Measurements from ENCODE around the gene SPRR2F.
"Not testable (repeated sequence)": the region's sequence is repeated elsewhere in the genome, so short reads cannot be mapped to it uniquely, and the experiment has no call there.

Gene SPRR2F, protein sequence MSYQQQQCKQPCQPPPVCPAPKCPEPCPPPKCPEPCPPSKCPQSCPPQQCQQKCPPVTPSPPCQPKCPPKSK

DNA sequence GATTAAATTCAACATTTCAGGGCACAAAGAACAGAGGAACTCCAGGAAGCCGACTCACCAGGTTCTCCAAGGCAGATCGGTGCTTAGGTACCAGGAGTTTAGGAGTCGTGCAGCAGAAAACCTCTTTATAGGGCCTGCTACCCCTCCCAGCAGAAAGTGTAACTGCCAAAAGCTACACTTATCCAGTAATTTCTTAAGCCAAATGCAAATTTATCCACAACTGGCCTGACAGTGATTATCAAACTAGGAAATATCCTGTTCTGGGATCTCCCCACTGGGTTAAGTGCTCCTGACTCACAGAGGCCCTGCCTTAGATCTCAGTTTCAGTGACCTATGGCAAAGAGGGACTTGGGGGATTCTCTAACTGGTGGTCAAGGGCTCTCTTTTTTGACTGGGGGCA is at the start of gene SPRR2F:
Gene SPRR2F (minus strand): TSS at position 101 of the 400 bp plus-strand sequence. CDS start 783 bp downstream, outside the sequence.
- DNase-seq, result no peak

DNA sequence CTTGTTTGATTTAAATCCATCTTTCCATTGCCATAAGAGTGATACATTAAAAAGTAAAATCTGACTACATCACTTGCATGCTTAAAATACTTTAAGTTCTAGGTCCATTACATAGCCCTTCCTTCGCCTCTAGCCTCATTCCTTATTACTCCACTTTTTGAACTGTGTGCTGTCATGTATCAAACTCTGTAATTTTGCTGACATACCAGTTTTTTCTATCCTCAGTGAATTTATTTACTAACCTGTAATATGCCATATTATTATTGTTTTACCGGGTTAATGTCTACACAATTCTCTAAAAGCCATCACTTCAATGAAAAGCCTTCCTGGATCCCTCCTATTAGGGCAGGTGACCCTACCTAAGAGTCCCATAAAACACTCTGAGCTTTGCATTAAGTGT is 42.2 kb upstream of the SPRR2F start:
- no peak for DNase-seq

DNA sequence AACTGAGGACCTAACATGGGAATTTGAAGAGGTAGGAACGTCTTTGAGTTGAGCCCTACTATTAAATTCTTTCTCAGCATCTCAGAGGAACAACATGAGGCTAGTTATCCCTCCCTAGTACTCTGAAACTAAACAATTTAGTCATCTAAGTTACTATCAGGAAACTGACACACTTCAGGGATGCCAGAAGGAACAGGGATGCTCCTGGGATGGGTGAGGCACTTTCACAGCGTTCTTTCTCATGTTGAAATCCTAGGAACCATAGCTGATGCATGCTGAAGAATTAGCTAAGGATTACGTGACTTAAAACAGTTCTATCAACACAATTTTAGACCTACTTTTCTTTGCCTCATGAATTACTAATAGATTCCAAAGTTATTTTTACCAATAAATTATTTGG is 39.2 kb upstream of the SPRR2F start:
- no peak for DNase-seq

DNA sequence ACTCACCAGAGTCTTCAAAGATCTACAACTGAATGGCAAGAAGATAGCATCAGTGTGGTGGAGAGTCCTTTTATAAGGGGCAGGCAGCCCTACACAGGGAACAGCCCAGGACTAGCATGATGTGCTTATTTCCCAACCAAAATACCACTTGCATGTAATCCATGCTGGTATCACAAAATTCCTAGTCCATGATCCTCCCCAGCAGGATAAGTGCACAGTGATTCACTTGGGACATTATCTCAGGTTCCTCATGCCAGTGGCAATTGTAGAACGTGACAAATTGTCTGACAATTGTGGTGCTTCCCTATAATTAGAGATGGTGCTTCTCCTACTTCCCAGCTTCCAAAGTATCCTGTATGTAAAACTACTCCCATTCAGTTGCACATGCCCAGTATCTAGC is 37.5 kb upstream of the SPRR2F start, which contains the start of gene SPRR2G:
Gene SPRR2G (minus strand): TSS at position 45 of the 400 bp plus-strand sequence. CDS start 780 bp downstream, outside the sequence.
- DNase-seq, result no peak

DNA sequence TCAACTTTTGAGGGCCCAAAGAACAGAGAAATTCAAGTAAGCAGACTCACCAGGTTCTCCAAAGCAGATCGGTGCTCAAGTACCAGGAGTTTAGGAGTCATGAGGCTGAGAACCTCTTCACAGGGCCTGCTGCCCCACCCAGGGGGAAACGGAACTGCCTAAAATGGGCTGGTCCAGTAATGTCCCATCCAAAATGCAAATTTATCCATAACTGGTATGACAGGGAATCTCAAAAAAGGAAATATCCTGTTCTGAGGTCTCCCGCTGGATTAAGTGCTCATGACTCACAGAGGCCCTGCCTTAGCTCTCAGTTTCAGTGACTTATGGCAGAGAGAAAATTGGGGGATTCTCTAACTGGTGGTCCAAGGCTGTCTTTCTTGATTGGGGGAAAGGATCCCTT is 28.1 kb upstream of the SPRR2F start:
- DNase-seq, result no peak

DNA sequence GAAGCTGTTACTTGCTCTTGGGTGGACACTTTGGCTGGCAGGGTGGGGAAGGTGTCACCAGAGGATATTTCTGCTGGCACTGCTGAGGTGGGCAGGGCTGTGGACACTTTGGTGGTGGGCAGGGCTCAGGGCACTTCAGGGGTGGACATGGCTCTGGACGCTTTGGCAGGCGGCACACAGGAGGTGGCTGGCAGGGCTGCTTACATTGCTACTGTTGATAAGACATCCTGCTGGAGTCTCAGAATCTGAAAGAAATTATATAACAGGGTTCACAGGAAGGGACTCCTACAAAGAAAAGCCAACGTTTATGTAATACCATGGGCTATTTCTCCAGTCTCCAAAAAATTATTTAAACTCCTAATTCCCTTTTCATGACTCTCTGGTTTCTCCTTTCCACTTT is 27.2 kb upstream of the SPRR2F start:
- DNase-seq, result no peak

DNA sequence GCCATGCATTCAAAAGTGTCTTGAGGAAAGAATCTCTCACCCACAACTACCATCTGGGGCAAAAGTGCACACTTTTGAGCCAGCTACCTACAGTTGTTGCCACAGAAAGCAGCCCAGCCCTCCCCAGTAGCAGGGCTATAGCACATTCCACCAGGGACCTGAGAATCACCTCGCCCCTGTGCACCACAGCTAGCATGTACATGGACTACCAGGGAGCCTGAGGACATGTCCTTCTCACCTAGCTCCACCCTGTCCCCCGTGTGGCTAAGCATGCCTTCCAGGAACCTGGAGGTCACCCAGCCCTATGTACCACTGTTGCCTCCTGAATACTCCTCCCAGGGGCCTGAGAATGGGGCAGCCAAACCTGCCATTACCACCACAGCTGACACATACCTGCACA is 20.4 kb upstream of the SPRR2F start:
- no peak for DNase-seq

DNA sequence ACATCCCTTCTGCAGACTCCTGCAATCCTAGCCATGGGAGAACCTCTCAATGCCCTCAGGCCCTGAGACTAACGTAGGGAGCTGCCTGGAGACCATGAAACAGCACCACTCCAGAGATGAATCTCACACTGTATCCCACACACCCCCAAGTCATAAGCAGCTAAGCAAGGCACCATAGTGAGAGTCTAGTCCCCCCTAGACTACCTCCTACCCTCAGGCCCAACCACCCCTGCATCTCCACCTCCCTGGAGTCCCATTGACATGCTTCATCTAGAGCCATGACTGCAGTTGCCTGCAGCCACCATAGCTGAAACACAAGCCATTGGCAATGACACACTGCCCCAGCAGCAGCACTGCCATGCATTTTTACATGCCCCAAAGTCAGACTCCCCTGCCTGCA is 20.0 kb upstream of the SPRR2F start:
- DNase-seq, result no peak

DNA sequence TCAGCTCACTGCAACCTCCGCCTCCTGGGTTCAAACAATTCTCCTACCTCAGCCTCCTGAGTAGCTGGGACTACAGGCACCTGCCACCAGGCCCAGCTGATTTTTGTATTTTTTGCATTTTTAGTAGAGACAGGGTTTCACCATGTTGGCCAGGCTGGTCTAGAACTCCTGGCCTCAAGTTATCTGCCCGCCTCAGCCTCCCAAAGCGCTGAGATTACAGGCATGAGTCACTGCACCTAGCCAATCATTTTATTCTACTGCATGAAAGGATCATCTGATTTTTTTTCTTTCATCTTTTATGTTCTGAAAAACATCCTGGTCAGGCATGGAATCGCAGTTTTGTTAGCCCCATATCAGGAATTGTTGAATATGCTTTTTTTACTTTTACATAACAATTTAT is 15.4 kb upstream of the SPRR2F start:
- not testable (repeated sequence) for DNase-seq

DNA sequence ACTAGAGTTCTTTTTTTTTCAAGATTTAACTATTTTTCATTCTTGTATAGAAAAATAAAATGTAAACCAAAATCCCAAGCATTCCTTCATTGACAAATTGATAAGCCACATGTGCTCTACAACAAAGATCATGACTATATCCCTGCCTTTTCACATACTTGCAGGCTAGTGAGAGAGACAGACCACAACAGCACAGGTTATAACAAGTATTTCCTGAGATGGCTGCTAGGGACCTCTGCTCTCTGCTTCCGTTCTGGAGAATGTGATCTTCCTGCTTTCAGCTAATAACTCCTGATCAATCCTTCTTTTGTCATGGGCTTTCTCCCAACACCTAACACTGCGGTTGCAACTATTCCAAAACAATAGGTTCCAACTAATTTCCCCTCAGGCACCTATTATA is 14.0 kb upstream of the SPRR2F start:
- no peak for DNase-seq

DNA sequence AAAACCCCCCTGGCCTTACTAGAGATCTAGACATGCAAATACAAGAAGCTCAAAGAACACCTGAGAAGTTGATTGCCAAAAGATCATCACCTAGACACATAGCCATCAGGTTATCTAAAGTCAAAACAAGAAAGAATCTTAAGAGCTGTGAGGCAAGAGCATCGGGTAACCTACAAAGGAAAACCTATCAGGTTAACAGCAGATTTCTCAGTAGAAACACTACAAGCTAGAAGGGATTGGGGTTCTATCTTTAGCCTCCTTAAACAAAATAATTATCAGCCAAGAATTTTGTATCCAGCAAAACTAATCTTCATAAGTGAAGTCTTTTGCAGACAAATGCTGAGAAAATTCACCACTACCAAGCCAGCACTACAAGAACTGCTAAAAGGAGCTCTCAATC is 12.2 kb upstream of the SPRR2F start:
- no peak for DNase-seq

DNA sequence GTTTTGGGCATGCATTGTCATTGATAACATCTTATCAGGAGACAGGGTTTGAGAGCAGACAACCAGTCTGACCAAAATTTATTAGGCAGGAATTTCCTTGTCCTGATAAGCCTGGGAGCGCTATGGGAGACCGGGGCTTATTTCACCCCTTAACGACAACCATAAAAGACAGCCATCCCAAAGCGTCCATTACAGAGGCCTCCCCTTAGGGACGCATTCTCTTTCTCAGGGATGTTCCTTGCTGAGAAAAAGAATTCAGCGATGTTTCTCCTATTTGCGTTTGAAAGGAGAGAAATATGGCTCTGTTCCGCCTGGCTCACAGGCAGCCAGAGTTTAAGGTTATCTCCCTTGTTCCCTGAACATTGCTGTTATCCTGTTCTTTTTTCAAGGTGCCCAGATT is 10.5 kb upstream of the SPRR2F start:
- DNase-seq, result not testable (repeated sequence)

DNA sequence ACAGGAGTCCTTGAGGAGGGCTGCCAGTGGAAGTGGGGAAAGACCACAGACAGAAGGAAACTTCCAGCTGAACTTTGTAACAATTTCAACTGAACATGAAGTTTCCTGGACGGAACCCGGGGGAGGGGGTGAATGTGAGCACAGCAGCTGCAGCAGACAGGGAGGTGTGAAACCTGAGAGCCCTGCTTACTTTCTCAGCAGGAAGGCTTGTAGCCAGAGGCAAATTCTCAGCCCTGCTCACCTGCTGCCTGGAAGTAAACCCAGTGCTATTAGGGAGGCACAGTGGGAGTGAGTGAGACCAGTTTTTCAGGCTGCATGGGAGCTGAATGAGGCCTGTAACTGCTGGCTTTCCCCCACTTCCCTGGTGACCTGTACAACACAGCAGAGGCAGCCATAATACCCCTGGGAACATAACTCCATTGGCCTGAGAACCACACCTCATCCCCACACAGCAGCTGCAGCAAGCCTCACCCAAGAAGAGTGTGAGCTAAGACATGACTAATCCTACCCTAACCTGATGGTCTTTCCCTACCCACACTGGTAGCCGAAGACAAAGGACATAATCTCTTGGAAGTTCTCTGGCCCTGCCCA is 9.6 kb upstream of the SPRR2F start:
- no peak for DNase-seq

DNA sequence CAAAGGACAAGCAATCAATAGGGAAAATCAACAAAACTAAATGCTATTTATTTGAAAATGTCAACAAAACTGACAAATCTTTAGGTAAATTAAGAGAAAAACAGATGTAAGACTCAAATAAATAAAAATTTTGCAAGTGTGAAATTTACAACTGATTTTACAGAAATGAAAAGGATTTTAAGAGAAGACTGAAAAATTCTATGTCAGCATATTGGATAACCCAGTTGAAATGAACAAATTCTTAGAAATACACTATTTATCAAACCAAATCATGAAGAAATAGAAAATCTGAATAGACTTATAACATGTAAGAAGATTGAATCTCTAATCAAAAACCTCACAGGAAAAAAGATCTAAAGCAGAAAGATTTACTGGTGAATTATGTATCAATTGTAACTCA is 7.6 kb upstream of the SPRR2F start:
- DNase-seq, result no peak

DNA sequence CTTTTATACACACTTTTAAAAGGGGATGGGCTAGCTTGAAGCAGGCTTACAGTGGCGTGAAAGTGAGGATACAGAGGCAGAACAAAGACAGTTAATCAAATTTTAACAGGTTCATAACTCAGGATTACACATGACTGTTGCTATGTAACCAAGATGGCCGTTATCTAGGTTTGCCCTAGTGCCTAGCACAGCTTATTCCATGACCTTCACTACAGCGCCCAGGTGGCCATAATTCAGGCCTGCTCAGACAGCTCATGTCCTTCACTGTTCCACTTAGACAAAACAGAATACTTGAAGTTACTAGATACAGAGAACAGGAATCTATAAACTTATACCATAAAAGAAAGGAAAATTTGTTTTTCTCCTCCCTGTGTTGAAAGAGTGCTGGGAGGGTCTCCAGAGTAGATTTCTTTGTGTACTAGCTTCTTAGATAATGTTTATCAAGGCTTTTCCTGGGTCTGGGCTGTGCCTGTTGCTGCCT is 6.2 kb upstream of the SPRR2F start:
- no peak for DNase-seq

DNA sequence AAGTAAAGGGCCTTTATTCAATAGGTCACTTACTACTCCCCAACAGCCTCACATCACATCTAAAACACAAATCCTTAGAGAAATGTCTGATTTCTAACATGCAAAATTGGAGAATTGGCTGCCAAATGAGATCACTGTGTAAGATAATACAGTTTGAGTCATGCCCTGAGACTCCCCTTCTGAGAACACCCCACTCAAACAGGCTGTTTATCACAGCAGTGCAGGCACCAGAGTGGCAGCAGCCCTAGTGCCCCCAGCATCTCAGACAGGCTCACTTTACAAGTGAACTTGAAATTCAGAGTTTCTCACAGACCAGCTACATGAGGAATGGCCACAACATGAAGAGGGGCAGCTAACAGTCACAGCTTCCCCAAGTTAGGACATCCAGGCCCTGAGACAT is 1.9 kb upstream of the SPRR2F start:
- not testable (repeated sequence) for DNase-seq

DNA sequence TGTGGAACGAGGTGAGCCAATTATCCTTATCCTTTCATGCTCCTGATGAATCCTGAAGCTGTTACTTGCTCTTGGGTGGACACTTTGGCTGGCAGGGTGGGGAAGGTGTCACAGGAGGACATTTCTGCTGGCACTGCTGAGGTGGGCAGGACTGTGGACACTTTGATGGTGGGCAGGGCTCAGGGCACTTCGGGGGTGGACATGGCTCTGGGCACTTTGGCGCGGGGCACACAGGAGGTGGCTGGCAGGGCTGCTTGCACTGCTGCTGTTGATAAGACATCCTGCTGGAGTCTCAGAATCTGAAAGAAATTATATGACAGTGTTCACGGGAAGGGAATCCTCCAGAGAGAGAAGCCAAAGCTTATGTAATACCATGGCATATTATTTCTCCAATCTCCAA is 862 bp downstream of the SPRR2F start:
- DNase-seq, result not testable (repeated sequence)

DNA sequence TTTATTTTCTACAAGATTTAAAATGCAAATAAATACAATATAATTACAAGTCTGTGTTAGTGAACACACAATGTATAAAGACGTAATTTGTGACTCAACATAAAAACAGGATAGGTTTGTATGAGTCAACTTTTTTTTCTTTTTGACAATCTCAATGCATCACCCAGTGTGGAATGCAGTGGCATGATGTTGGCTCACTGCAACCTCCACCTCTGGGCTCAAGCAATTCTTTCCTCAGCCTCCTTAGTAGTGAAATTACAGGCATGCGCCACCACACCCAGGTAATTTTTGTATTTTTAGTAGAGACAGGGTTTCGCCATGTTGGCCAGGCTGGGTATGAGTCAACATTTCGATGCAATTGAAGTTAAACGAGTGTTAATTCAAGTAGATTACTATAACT is 13.1 kb downstream of the SPRR2F start:
- no peak for DNase-seq

DNA sequence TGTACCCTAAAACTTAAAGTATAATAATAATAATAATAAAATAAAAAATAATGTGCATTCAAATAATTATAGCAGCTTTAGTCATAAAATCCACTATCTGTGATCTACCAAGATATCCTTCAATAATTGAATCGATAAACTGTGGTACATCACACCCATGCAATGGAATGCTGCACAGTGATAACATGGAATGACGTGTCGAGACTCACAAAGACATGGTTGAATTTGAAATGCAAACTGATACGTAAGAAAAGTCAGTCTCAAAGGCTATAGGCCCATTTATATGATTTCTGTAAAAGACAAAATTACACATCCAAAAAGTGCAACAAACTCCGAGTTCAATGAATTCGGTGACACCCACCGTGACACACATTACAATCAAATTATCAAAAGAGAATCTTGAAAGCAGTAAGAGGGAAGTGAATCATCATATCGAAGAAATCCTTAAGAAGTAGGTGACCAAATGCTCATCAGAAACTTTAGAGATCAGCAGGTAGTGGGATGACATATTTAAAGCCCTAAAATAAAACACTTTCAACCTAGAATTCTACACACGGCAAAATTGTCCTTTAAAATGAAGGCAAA is 13.8 kb downstream of the SPRR2F start:
- DNase-seq, result no peak

DNA sequence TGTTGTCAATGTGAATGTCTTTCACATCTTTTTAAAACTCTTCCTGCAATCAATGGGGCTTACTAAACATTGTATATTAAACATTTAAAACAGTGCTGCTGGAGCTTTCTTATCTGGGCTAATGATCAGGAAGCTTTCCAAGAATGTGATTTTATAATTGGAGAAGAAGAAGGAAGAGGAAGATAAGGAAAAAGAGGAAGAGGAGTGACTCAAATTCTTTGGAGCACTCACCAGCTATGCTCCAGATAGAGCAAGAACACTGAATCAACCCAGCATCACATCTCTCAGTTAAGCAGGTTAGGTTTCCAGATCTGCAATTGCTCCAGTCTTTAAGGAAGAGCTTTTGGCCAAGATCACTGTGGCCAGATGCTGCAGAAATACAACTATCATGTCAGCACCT is 17.6 kb downstream of the SPRR2F start:
- DNase-seq, result no peak

DNA sequence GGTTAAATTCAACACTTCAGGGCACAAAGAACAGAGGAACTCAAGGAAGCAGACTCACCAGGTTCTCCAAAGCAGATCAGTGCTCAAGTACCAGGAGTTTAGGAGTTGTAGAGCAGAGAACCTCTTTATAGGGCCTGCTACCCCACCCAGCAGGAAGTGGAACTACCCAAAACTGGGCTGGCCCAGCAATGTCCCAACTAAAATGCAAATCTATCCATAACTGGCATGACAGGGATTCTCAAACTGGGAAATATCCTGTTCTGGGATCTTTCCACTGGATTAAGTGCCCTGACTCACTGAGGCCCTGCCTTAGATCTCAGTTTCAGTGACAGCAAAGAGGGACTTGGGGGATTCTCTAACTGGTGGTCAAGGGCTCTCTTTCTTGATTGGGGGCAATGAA is 18.9 kb downstream of the SPRR2F start, which contains the start of gene SPRR2E:
Gene SPRR2E (minus strand): TSS at position 101 of the 400 bp plus-strand sequence. CDS start 775 bp downstream, outside the sequence.
- no peak for DNase-seq

DNA sequence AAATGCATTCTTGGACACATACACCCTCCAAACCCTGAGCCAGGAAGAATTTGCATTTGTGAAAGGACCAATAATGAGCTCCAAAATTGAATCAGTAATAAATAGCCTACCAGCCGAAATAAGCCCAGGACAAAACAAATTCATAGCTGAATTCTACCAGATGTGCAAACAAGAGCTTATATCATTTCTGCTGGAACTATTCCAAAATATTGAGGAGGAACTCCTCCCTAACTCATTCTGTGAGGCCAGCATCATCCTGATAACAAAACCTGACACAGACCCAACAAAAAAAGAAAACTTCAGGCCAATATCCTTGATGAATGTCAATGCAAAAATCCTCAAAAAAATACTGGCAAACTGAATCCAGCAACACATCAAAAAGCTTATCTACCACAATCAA is 25.7 kb downstream of the SPRR2F start:
- no peak for DNase-seq

DNA sequence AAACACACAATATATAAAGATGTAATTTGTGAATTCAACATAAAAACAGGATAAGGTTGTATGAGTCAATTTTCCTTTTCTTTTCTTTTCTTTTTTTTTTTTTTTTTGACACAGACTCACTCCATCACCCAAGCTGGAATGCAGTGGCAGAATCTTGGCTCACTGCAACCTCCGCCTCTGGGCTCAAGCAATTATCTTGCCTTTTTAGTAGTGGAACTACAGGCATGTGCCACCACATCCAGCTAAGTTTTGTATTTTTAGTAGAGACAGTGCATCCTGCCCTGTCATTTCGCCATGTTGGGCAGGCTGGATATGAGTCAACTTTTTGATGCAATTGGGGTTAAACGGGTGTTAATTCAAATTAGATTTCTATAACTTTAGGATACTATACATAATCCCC is 31.6 kb downstream of the SPRR2F start:
- DNase-seq, result no peak
